Osteocyte (in vitro differentiated cells): Measurements from ENCODE around the gene RGMA. TPM values are rescaled to one million over a fixed set of nuclear protein-coding genes. Genes with fewer than 3 reads are reported as not detected.
"Not testable (repeated sequence)": the region's sequence is repeated elsewhere in the genome, so short reads cannot be mapped to it uniquely, and the experiment has no call there.

Source experiments
- DNase-seq: peaks from one replicate; pipeline ENCODE4 v3.0.0; 2021; ENCODE audit warnings: mixed read lengths; ENCODE audit not compliant: unreplicated experiment; ENCODE audit errors: extremely low spot score
- H3K27ac Mint-ChIP-seq: one replicate; pipeline ENCODE4 v1.8.0; 2021; ENCODE audit warnings: mild to moderate bottlenecking, mixed read lengths; ENCODE audit not compliant: unreplicated experiment
- H3K27me3 Mint-ChIP-seq: one replicate; pipeline ENCODE4 v1.8.0; 2021; ENCODE audit warnings: mixed read lengths; ENCODE audit not compliant: unreplicated experiment
- H3K36me3 Mint-ChIP-seq: one replicate; pipeline ENCODE4 v1.8.0; 2021; ENCODE audit warnings: mixed read lengths; ENCODE audit not compliant: unreplicated experiment
- H3K4me1 Mint-ChIP-seq: one replicate; pipeline ENCODE4 v1.8.0; 2021; ENCODE audit warnings: mixed read lengths; ENCODE audit not compliant: unreplicated experiment
- H3K4me3 Mint-ChIP-seq: one replicate; pipeline ENCODE4 v1.8.0; 2021; ENCODE audit warnings: mild to moderate bottlenecking, moderate library complexity, mixed read lengths; ENCODE audit not compliant: unreplicated experiment
- H3K9me3 Mint-ChIP-seq: one replicate; pipeline ENCODE4 v1.8.0; 2021; ENCODE audit warnings: mixed read lengths; ENCODE audit not compliant: unreplicated experiment
- CTCF ChIP-seq: fragments of 200-600 bp; sonication (generic); IDR thresholded peaks from 2 replicates; pipeline ENCODE4 v1.5.0; 2021; ENCODE audit warnings: antibody characterized with exemption, mild to moderate bottlenecking, moderate library complexity
- total RNA-seq: library from RNA; stranded (reverse); gene quantifications from 2 replicates; pipeline ENCODE4 v1.2.1, GENCODE V29; 2021

RGMA gene
- total RNA-seq, 1 donor from 2014 or later, result 12.4 TPM

GRCh38 chr15:93063796-93064690 is 25.0 kb downstream of the RGMA start:
- H3K36me3 Mint-ChIP-seq, result peaks cover 10% of the 10 kb centered on the region
- no peaks in the 10 kb centered on the region for H3K9me3 Mint-ChIP-seq
- no peak overlapping the region for H3K27ac Mint-ChIP-seq
- no peak for TF ChIP-seq CTCF
- H3K4me1 Mint-ChIP-seq, result peaks cover 47% of the 10 kb centered on the region
- no peaks in the 10 kb centered on the region for H3K27me3 Mint-ChIP-seq
- no peak overlapping the region for H3K4me3 Mint-ChIP-seq
- no peak for DNase-seq

- Mint-ChIP-seq H3K4me3 (no peak overlapping the region), H3K27ac (no peak overlapping the region), H3K27me3 (no peaks in the 10 kb centered on the region), H3K36me3 (peaks cover 10% of the 10 kb centered on the region), H3K9me3 (no peaks in the 10 kb centered on the region), H3K4me1 (peaks cover 42% of the 10 kb centered on the region)
- TF ChIP-seq CTCF, result no peak
- no peak for DNase-seq
Observed at GRCh38 chr15:93063262-93063671, 25.7 kb downstream of the RGMA start.

GRCh38 chr15:93062628-93063261 is 26.3 kb downstream of the RGMA start:
- H3K27ac Mint-ChIP-seq, H3K9me3 Mint-ChIP-seq, H3K27me3 Mint-ChIP-seq, H3K4me3 Mint-ChIP-seq, DNase-seq, H3K36me3 Mint-ChIP-seq: not testable (repeated sequence)
- peaks cover 38% of the 10 kb centered on the region for H3K4me1 Mint-ChIP-seq

GRCh38 chr15:93060336-93061248 is 28.4 kb downstream of the RGMA start:
- no peak overlapping the region for H3K4me3 Mint-ChIP-seq
- no peak overlapping the region for H3K27ac Mint-ChIP-seq

More at GRCh38 chr15:93060336-93061248, 28.4 kb downstream of the RGMA start:
- Mint-ChIP-seq H3K27me3 (no peaks in the 10 kb centered on the region), H3K36me3 (peaks cover 10% of the 10 kb centered on the region), H3K9me3 (no peaks in the 10 kb centered on the region), H3K4me1 (peaks cover 25% of the 10 kb centered on the region)
- no peak for DNase-seq
- TF ChIP-seq CTCF, result no peak
